ENCODE data around the gene SF3A2.

DNA sequence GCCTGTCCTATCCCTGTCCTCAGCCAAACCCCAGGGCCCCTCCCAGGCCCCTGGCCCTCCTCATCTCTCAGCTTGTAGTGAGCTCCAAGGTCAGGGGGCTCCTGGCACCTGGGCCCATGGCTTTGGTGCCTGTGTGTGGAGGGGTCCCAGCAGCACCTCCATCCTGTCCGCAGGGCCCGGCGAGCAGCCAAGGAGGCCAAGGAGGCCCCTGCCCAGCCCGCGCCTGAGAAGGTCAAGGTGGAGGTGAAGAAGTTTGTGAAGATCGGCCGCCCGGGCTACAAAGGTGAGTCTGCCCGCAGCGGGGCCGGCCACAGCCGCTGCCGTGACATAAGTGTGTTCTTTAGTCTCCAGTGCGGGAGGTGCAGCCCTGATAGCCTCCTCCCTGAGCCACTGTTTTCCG is 8.6 kb downstream of the SF3A2 start:
- no peak for TF ChIP-seq CTCF (IDR thresholded peaks at IDR 0.05; ENCODE audit: borderline replicate concordance, extremely low read depth, low read length, poor library complexity, severe bottlenecking)
- TF ChIP-seq EZH2 (IDR thresholded peaks at IDR 0.05; ENCODE audit: borderline replicate concordance, low read depth, low read length, severe bottlenecking): no peak

All from DND-41 (cell line).